ENCODE data around the gene UQCRC1.

UQCRC1 gene

DNA sequence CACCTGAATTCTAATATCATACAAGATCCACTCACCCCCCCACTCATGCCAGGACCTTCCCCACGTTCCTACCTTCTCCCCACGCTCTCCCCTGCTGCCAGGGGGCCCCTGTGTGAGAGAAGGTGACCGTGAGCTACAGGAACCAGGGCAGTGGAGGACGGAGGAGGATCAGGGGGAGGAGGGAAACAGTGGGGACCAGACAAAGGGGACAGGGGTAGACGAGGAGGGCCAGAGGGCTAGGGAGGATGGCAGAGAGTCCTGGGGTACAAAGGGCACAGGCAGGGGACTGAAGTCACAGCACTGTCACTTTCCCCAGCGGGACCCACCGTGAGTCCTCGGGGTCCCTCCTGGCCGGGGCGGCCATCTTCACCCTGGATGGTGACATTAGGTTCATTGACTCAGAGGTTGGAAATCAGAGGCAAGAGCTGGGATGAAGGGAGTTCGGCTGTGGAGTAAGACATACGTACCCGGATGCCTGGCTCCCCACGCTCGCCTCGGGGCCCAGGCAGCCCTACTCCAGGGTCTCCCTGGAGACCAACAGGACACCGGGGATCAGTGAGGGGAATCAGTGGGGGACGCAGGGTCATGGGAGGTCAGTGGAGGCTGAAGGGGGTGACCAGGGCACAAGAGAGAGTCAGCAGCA lies 39.5 kb downstream of the UQCRC1 start:
- no peak for DNase-seq

DNA sequence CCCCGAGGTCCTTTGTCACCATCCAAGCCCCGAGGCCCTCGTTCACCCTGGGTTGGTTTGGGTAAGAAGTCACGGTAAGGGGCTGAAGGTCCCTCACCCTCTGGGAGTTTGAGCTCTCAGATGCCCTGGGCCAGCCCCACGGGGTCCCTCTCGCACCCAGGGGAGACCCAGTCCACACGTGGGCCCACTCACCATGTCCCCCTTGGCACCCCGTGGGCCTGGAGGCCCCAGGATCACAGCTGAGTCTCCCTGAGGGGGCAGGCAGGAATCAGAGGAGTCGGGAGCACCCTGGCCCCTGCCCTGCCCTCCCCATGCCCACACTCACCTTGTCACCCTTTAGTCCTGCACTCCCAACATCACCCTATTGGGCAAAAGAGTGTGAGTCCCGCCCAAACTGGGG lies 40.0 kb downstream of the UQCRC1 start:
- DNase-seq: no peak

DNA sequence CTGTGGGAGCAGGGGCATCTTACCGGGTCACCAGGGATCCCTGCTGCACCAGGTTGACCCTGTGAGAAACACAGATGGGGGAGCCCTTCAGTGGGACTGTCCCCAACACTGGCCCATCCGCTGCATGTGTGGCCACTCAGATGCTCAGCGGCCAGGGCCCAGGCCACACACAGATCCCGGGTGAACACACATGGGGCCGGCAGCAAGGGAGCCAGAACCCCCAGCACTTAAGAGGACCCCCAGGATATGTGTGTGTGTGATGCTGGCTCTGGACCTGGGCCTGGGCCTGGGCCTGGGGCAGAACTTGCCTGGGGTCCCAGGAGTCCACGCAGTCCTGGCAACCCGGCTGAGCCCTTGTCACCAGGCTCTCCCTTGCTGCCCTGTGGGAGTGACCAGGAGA lies 41.0 kb downstream of the UQCRC1 start:
- DNase-seq: no peak

DNA sequence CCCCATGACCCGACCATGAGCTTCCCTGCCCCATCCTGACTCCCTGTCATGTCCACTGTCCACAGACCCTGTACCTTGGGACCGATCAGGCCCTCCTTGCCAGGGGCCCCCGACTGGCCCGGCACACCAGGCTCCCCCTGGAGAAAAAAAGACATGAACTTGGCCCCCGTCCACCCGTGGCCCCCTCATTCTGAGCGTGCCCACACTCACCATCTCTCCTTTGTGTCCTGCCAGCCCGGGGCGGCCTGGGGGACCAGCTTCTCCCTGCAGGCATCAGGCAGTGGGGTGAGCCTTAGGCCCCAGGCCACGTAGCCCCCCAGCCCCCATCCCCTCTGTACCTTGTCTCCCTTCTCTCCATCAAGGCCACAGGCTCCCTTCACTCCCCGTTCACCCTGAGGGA lies 41.9 kb downstream of the UQCRC1 start:
- DNase-seq: no peak

DNA sequence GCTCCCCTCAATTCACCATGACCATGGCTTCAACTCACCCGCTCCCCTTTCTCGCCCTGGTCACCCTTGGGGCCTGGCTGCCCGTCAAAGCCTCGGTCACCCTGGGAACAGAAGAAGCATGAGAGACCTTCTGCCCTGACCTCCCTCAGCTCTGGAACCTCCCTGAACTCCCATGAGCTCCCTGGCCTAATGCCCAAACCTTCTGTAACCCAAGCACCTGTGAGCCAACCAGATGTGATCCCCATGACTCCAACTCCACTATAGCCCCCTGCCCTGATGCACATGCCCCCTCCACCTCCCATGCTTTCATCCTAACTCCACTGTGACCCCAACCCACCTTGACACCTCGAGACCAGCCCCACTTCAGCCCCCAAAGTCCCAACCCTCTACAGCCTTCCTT lies 42.4 kb downstream of the UQCRC1 start:
- no peak for DNase-seq

DNA sequence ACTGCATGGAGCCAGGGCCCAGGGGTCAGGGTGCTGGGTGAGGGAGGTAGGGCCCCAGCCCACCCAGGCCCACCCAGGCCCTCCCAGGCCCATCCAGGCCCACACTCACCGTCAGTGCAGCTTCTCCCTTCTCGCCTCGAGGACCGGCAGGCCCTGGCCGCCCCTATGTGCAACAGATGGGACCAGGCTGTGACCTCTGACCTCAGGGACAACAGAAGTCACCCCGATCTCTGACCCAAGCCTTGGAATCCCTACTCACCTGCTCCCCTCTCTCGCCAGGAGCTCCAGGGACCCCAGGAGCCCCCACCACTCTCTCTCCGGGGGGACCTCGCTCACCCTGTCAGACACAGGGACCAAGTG lies 43.1 kb downstream of the UQCRC1 start:
- no peak for DNase-seq

DNA sequence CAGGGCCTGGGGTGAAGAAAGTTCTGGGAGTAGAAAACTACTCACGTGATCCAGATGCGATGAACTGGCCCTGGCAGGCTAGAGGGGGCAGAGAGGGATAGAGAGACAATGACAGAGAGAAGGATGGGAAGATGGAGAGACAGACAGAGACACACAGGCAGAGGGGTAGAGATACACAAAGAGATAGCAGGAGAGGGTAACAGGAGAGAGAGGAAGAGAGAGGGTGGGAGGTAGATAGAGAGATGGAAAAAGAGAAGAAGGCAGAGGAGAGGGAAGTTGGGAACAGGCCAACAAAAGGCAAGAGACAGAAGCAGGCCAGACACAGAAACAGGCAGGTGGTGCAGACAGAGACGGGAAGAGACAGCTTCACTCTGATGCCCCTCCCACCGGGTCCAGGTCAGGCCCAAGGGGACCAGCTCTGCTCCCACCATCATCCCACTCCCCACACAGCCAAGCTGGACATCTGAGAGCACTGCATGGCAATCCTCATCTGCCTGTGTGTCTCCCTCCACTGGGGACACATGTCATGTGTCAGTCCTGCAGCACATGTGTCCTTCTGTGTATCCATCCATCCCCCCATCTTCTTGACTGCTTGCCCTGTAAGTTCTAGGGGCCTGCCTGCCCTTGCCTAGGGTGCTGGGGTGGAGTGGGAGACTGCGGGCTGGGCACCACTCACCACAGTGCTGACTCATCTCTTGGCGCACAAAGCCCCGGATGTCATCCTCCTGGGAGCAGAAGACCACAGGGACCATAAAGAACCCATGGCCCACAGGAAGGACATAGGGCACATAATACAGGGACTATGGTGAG lies 43.6 kb downstream of the UQCRC1 start:
- peak; percentile 65 for DNase-seq

DNA sequence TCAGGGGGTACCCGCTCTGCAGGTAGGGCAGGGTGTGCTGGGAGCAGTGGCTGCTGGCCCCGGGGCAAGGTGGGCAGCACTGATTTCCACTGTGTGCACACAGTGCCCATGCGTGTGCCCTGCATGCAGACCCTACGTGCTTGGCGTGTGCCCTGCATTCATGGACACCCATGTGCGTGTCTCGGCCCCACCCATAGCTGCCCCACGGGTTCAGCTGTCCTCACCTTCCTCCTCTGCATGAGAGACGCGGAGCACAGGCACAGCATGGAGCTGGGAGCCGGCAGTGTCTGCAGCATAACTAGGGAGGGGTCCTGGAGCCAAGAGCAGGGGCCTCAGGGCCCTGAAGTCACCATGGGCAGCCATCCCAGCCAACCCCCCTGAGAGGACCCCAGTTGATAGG lies 44.3 kb downstream of the UQCRC1 start:
- no peak for DNase-seq

DNA sequence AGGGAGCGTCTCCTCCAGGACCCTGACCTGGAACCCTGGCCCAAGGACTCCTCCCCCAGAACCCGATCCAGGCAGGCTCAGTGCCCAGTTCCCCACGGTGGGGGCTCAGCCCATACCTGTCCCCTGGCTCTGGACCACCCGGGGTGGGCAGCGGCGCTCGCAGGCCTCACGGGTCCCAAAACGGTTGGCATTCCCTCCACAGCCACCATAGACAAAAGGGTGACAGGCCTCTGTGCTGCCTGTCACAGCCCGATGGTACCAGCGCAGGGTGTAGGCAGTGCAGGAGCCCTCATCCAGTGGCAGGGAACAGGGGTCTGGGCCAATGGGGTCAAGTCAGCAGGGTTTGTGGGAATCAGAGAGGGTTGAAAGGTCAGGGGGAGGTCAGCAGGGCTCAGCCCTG lies 44.8 kb downstream of the UQCRC1 start:
- DNase-seq: no peak

DNA sequence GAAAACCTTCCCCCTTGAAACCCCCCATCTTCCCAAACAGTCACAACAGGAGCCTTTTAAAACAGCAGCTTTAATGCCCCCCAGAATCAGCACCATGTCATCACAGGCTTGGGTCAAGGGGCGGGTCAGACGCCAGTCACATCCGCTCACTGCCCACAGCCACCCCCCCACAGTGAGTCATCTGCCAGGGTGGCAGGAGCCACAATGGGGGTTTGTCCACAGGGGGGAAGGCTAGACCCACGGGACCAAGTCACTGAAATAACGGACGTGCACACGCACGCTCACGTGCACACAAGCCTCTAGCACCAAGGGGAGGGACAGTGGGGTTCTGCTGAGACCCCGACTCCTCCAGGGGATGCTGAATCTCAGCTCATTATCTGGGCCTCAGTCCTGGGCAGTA lies 45.4 kb downstream of the UQCRC1 start:
- peak; percentile 87 for DNase-seq

DNA sequence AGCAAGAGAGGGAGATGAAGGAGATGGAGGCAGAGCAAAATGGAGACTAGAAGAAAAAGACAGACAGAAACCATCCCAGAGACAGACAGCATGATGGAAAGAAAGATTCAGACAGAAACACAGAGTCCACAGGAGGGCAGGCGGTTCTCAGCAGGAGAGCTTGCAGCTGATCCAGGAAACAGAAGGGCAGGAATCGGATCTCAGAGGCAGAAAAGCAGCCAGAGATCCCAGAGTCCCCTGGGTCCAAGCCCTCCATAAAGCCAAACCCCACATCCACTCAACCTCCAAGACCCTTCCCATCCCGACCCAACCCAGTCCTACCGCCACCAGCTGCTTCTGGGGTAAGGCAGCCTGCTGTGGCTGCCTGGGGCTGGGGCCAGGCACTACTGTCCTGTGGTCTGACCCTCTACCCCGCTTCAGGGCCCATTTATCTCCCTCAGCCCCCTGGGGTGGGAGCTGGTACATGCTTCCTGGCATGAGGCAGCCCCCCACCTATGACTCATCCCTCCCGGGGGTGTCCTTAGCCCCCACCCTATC lies 46.0 kb downstream of the UQCRC1 start, which contains the start of gene UCN2:
Gene UCN2 (minus strand): TSS at position 400 of the 537 bp plus-strand sequence. CDS start 657 bp downstream, outside the sequence.
- DNase-seq: peak; percentile 10

DNA sequence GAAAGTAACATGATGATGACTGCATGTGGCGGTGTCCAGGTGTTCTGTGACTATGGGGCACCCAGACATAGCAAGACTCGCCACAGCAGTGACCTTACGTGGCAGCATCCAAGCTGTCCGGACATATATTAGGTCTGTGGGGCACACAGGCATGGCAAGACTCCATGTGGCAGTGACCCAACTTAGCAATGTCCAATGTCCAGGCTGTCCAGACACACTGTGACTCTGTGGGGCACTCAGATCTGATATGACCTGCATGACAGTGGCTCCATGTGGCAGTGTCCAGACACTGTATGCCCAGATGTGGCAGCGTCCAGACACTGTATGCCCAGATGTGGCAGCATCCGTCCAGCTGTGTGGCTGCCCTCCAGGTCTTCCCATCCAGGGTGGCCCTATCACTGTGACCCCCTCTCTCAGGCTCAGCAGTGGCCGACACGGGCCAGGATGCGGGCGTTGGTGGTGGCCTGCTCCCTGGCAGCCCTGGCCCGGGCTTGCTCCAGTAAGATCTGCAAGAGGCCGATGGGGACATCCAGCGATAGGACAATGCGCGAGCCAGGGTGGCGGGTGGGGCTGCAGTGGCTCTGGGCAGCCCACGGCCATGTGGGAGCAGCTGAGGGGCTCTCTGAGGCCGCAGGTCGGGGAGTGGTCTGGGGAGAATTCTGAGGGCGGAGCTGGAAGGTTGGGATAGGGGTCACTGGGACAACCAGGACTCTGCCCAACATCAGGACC lies 46.9 kb downstream of the UQCRC1 start:
- no peak for DNase-seq

DNA sequence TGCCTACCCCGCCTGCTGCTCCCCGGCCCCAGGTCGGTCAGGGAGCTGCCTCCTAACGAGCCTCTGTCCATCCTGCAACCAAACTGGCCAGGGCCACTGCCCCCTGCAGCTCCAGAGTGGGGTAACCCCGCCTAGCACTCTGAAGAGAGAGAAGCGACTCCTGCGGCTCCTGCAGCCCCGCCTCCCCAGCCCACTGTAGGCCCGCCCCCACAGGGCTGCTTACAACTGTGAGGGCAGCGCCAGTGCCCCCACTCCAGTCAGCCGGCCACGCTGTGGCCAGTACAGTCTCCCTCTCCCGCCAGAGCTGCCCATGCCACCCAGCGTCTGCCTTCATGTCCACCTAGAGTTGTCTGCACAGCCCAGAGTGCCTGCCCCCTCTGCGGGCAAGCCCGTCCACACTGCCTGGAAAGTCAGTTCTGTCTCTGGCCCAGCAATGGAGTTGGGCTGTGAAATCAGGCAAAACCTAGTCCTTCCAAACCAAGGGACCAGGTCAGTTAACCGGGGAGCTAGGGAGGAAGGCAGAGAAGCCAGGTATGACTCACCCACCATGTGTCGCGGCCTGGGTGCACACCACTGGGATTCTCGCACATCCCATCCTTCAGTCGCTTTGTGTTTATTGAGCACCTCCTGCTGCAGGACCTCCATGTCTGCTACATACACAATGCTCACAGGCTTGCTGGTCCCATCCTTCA lies 48.3 kb downstream of the UQCRC1 start:
- peak; percentile 89 for DNase-seq

DNA sequence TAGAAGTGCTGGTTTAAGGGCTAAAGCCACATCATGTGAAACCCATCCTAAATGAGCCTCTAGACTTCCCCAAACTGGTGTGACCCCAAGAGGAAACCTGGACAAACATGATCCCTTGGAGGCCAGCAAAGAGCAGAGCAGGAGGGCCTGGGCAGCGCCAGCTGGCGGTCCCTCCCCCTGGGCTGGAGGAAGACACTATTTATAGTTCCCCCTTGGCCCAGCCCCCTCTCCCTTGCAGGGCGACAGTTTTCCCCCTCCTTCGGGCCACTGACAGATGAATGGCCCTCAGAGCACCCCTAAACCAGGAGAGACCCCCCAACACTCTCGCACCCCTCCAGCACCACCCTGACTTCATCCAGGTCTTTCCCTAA lies 48.8 kb downstream of the UQCRC1 start:
- peak; percentile 45 for DNase-seq

DNA sequence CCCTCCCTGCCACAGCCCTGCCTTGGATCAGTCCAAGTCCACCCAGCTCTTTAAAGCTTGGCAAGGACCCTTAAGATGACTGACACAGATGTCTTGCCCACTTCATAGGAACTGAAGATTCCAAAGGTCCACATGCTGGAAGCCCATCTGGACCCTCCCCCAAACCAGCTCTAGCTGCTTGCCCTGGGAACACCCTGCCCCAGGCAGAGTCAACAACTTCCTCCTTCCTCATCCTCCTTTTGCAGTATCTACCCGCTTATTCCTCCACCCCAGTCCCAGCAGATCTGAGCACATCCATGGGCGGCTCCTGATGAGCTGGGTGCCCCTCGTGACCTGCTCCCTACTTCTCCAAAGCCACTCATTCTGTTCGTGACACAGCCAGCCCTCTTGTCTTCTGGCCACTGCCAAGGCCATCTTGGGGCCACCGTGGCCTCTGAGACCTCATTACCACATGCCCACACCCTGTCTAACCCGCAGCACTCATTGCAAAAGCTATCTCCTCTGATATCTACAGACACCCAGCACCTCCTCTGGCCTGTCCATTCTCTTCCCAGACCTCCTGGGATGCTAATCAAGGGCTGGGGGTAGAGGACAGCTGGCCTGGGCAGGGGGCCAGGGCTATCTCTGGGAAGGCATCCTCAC lies 50.8 kb downstream of the UQCRC1 start:
- DNase-seq: peak; percentile 60

DNA sequence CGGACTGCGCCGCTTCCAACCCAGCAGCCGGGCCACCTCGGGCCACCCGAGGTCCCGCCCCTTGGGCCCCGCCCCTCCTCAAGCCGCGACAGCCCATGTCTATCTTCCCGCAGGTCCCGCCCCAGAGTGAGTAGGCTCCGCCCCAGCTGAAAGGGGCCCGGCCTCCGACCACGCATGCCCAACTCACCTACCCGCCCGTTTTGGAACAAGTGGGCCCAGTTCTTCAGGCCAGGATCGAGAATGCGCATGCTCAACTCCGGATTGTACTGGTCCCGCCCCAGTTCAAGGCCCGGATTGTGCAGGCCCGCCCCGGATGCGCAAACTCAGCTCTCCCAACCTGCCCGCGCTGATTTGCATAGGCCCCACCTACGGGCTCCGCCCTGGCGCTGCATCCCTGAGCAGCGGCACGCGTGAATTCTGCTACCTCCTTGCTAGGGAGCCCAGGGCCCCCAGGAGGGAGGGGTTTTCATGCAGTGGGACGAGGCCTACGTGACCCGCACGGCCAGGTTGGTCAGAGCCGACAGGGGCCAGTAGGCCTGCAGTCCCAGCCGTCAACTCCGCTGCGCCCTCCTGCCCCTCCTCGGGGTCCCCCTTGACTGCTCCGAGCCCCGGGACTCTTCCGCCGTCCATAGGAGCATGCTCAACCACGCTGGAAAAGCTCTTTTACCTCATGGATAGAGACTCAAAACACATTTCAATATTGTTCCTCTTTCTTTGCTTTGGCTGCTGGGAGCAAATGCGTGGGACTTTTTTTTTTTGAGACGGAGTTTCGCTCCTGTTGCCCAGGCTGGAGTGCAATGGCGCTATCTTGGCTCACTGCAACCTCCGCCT lies 52.4 kb downstream of the UQCRC1 start, which contains the start of gene PFKFB4:
Gene PFKFB4 (minus strand): TSS at position 8 of the 831 bp plus-strand sequence. CDS start 26 bp downstream, outside the sequence.
- DNase-seq: peak; percentile 100

DNA sequence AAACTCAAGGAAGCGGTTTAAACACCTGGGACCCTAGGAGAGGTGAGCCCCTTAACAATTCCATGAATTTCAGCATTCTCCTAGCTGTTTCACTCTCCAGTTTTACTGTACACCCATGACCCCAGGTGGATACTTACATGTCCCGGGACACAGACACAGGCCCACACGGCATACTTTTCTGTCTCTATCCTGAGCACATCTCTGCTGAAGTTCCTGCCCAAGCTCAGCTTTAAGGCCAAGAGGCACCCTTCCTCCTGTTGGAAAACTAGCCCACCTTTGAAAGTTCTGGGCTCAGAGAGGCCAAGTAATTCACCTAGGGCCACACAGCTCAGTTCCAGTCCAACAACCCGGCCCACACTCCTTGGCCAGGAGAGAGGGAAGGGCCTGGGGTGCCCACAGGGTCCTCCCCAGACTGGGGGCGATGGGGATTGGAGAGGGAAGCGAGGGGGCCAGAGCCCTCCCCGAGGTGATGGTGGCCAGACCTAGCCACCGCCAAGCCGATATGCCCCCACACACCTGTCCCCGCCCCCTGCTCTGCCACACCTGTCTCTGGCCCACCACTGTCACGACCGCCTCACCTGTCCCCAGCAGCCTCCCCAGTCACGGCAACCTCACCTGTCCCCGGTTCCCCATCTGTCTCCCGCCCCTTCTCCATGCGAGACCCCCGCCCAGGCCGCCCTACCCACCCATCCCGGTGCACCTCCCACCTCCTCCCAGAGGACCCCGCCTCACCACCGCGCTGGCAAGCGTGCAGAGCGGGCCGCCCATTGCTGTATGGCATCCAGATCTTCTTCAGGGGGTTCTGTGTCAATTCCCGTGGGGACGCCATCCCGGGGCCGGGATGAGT lies 53.3 kb downstream of the UQCRC1 start:
- no peak for DNase-seq

DNA sequence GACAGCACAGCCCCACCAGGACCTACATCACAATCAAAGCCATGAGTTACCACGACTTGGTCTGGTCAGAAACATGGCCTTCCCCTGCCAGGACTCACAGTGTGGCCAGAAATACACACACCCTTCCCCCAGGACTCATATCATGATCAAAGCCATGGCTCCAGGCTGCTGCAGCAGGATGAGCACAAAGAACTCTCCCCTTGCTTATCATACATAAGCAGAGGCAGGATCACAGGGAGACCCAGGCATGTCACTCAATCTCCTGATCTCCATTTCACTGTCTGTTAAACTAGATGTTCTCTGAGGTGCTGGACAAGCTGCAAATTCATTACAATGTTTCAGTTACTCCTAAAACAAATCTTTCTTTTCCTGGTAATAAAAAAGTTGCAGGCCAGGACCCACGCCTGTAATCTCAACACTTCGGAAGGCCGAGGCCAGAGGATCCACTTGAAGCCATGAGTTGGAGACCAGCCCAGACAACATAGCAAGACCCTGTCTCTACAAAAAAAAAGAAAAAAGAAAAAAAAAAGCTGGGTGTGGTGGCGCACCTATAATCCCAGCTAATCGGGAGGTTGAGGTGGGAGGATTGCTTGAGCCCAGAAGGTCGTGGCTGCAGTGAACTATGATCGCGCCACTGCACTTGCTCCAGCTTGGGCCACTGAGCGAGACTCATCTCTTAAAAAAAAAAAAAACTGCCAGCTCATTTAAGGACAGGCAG lies 54.1 kb downstream of the UQCRC1 start:
- DNase-seq: peak; percentile 89

Data from hematopoietic multipotent progenitor cell treated with erythropoietin and hydrocortisone succinate and interleukin-3 and kit ligand, for 4 days (in vitro differentiated cells).